HepG2 (cell line): ENCODE data around the gene MORF4L1. TPM values are rescaled to one million over a fixed set of nuclear protein-coding genes. Genes with fewer than 3 reads are reported as not detected.
"Not testable (repeated sequence)": the region's sequence is repeated elsewhere in the genome, so short reads cannot be mapped to it uniquely, and the experiment has no call there.

Experiments
- ATAC-seq: fragments of 200-7000 bp; cut with Tn5 transposase; 3 replicates; pipeline ENCODE4 v1.9.1; 2020; ENCODE audit warnings: mild to moderate bottlenecking, moderate library complexity
- BruUV-seq: library from RNA; stranded (reverse); fragments of 400-500 nt; replicated peaks from 2 replicates; lab custom pipeline; 2021; lab: Mats Ljungman, UMichigan
- CTCF ChIA-PET: fragments of 300-600 bp; formaldehyde crosslinking; extraction: SDS; loops from one replicate; lab custom pipeline; 2021; ENCODE audit warnings: low total read pairs, inconsistent platforms, low intra/inter-chr PET ratio; lab: Yijun Ruan, JAX
- POLR2A ChIA-PET: fragments of 350-600 bp; sonication (Branson Sonifier 250); formaldehyde crosslinking; loops from one replicate; lab custom pipeline; 2020; ENCODE audit warnings: antibody characterized with exemption, inconsistent platforms; lab: Yijun Ruan, JAX
- DNase-seq: peaks from one replicate; pipeline ENCODE4 v3.0.0-alpha.2; 2015; ENCODE audit warnings: low spot score
- FAIRE-seq: peaks from 3 replicates; lab custom pipeline; 2011; peaks lifted over from hg19 to GRCh38; lab: Jason Lieb, UNC
- H2AFZ ChIP-seq: one replicate; pipeline ENCODE4 v1.6.1; 2011; ENCODE audit warnings: low read length, inconsistent platforms
- H3K27ac ChIP-seq: fragments of 300-600 bp; 3 replicates; pipeline ENCODE4 v1.8.0; 2011; ENCODE audit warnings: mixed run types, mild to moderate bottlenecking, mixed read lengths, low read length, inconsistent platforms; ENCODE audit not compliant: insufficient read depth; ENCODE audit errors: extremely low read length
- H3K27me3 ChIP-seq, 2 experiments: fragments of 200-600 bp in 1 of 2; 2 replicates in 1 of 2; 3 replicates in 1 of 2; pipeline versions ENCODE4 v1.6.0 to v1.8.0; 2011; ENCODE audit warnings: low read length in 2 of 2, mild to moderate bottlenecking in 2 of 2, moderate library complexity in 2 of 2, inconsistent platforms in 1 of 2; ENCODE audit not compliant: insufficient read depth in 2 of 2, control insufficient read depth in 1 of 2
- H3K36me3 ChIP-seq, 2 experiments: fragments of 200-600 bp in 1 of 2; replicated peaks in 1 of 2; 2 replicates in 1 of 2; 3 replicates in 1 of 2; pipeline versions ENCODE4 v1.5.1 to v1.8.0; 2011; ENCODE audit warnings: low read length in 2 of 2, inconsistent platforms in 1 of 2; ENCODE audit not compliant: insufficient read depth in 2 of 2, control insufficient read depth in 1 of 2
- H3K4me1 ChIP-seq: 2 replicates; pipeline ENCODE4 v1.5.1; 2012; ENCODE audit warnings: low read length, inconsistent platforms; ENCODE audit not compliant: insufficient read depth
- H3K4me2 ChIP-seq: 2 replicates; pipeline ENCODE4 v1.6.0; 2011; ENCODE audit warnings: low read depth, low read length, inconsistent platforms
- H3K4me3 ChIP-seq, 3 experiments: fragments of 200-600 bp in 1 of 3; sonication (generic), shearing (Covaris generic) in 1 of 3; replicated peaks in 1 of 3; 2 replicates each; pipeline ENCODE4 v1.5.1; 2011 to 2016; ENCODE audit warnings: low read length in 3 of 3, inconsistent platforms in 2 of 3, low read depth in 2 of 3, mild to moderate bottlenecking in 2 of 3, control low read depth in 1 of 3, mixed read lengths in 1 of 3; ENCODE audit not compliant: insufficient read depth in 1 of 3
- H3K79me2 ChIP-seq: one replicate; pipeline ENCODE4 v1.6.1; 2011; ENCODE audit warnings: low read length, inconsistent platforms; ENCODE audit not compliant: insufficient read depth
- H3K9ac ChIP-seq: 2 replicates; pipeline ENCODE4 v1.6.0; 2011; ENCODE audit warnings: mild to moderate bottlenecking, low read depth, low read length, inconsistent platforms; ENCODE audit not compliant: insufficient read depth
- H3K9me3 ChIP-seq: 2 replicates; pipeline ENCODE4 v1.5.1; 2012; ENCODE audit warnings: mild to moderate bottlenecking, low read length
- H4K20me1 ChIP-seq: 2 replicates; pipeline ENCODE4 v1.6.0; 2011; ENCODE audit warnings: inconsistent platforms, mild to moderate bottlenecking, low read length, moderate library complexity; ENCODE audit not compliant: insufficient read depth
- ATF2 ChIP-seq: sonication (generic); formaldehyde crosslinking; IDR thresholded peaks from 2 replicates; pipeline ENCODE4 v1.4.0; 2020; ENCODE audit warnings: missing genetic modification reagents
- BCL3 ChIP-seq: sonication (generic); formaldehyde crosslinking; IDR thresholded peaks from 2 replicates; pipeline ENCODE4 v1.5.1; 2020; ENCODE audit warnings: mild to moderate bottlenecking, missing genetic modification reagents, moderate library complexity
- CHD2 ChIP-seq: IDR thresholded peaks from 2 replicates; pipeline ENCODE4 v1.6.1; 2011; ENCODE audit warnings: low read depth, low read length, improper control_type of control experiment
- MAFK ChIP-seq, 2 experiments: IDR thresholded peaks in 1 of 2; conservative IDR thresholded peaks in 1 of 2; 2 replicates each; pipeline ENCODE4 v1.6.1; 2011; ENCODE audit warnings: improper control_type of control experiment in 2 of 2, low read length in 2 of 2
- RBM22 ChIP-seq: fragments of 200-400 bp; formaldehyde crosslinking; optimal IDR thresholded peaks from 2 replicates; pipeline ENCODE3; 2017; ENCODE audit warnings: mild to moderate bottlenecking, low read length, moderate library complexity
- TIGD3 ChIP-seq: sonication (generic); formaldehyde crosslinking; IDR thresholded peaks from 2 replicates; pipeline ENCODE4 v1.5.1; 2020; ENCODE audit warnings: mild to moderate bottlenecking, missing genetic modification reagents, borderline replicate concordance
- ZNF121 ChIP-seq: sonication (generic); formaldehyde crosslinking; IDR thresholded peaks from 2 replicates; pipeline ENCODE4 v1.5.0; 2020; ENCODE audit warnings: mild to moderate bottlenecking, missing genetic modification reagents
- ZNF382 ChIP-seq: sonication (generic); formaldehyde crosslinking; IDR thresholded peaks from 2 replicates; pipeline ENCODE4 v1.5.0; 2020; ENCODE audit warnings: missing genetic modification reagents, mild to moderate bottlenecking, borderline replicate concordance
- WGBS: methylation state at CpG from one replicate; pipeline ENCODE4 v1.1.6; 2017; ENCODE audit warnings: low lambda C conversion rate; 5-methylcytosine and 5-hydroxymethylcytosine counted together
- in situ Hi-C: cut with HindIII; loops from 2 replicates; pipeline ENCODE4 v1.10.0; 2017; ENCODE audit warnings: low pct_unique_long_range_greater_than_20kb; ENCODE audit not compliant: extremely low pct_ligation_motif_present
- intact Hi-C: fragments of 100-400 bp; cut with micrococcal nuclease; formaldehyde crosslinking; loops from one replicate; pipeline ENCODE4 v1.10.0; 2022; ENCODE audit not compliant: unreplicated experiment
- polyA plus RNA-seq, 8 experiments: library from polyadenylated mRNA; depleted of rRNA in 3 of 8; stranded (reverse) in 7 of 8; unstranded in 1 of 8; fragments of >200 nt; fragmentation: Illumina TruSeq in 4 of 8; extraction: Trizol in 4 of 8; gene quantifications; 2 replicates each; pipeline versions ENCODE4 v1.2.1 to v1.2.3, GENCODE V29; 2011 to 2016; ENCODE audit warnings: low read depth in 4 of 8, missing spikeins in 1 of 8, mixed read lengths in 1 of 8; ENCODE audit not compliant: insufficient read depth in 1 of 8
- total RNA-seq, 5 experiments: library from RNA; depleted of rRNA; stranded (reverse); fragments of >200 nt; fragmentation: Illumina TruSeq; extraction: Trizol; gene quantifications; 2 replicates each; pipeline ENCODE4 v1.2.3, GENCODE V29; 2016; ENCODE audit warnings: low read depth in 1 of 5

The MORF4L1 gene
- total and polyA plus RNA-seq, 2 of the 13 experiments (the other 11 are each of a cell fraction or from before 2014, with no cell fraction given), result 218 to 219 TPM

GRCh38 chr15:78902281-78903032, 29.8 kb downstream of the MORF4L1 start:
- in situ Hi-C loops, H3K4me2 ChIP-seq, H3K79me2 ChIP-seq, ATAC-seq, FAIRE-seq, H3K27me3 ChIP-seq, H3K27ac ChIP-seq, BruUV-seq, POLR2A ChIA-PET, H3K9me3 ChIP-seq, CTCF ChIA-PET, H3K4me3 ChIP-seq, H2AFZ ChIP-seq, DNase-seq, H3K9ac ChIP-seq: not testable (repeated sequence)
- 96% methylated on average over 13 of the region's 13 CpGs for WGBS
- peaks cover 18% of the 10 kb centered on the region for H4K20me1 ChIP-seq
- peaks cover 16% of the 10 kb centered on the region; the same call in 1 of the 2 replicates for H3K4me1 ChIP-seq
- peaks cover 6 to 86% of the 10 kb centered on the region in 2 experiments for H3K36me3 ChIP-seq
- peak; percentile 36 for TF ChIP-seq RBM22
- intact Hi-C loops, result loop anchor here (10.0 kb wide), 1 partner anchor 412 kb away; the partner anchor contains the start of gene TMED3

- H3K27me3 ChIP-seq, result no peaks in the 10 kb centered on the region
- peaks cover 5% of the 10 kb centered on the region; the same call in 1 of the 2 replicates for H4K20me1 ChIP-seq
- no peak overlapping the region for H3K27ac ChIP-seq
- no peak for ATAC-seq
- H3K9ac ChIP-seq, result no peak overlapping the region
- in situ Hi-C loops (loop anchor here (5.0 kb wide), 1 partner anchor 278 kb away; no protein-coding TSS in a partner anchor), intact Hi-C loops (loop anchor here (10.0 kb wide), 1 partner anchor 410 kb away; the partner anchor contains the start of gene TMED3)
- no peaks in the 10 kb centered on the region for H3K79me2 ChIP-seq
- CTCF ChIA-PET, result no interaction called here
- H3K4me1 ChIP-seq, result peaks cover 31% of the 10 kb centered on the region
- no peak overlapping the region for H3K4me3 ChIP-seq
- H3K36me3 ChIP-seq, result peaks cover 6 to 77% of the 10 kb centered on the region in 2 experiments
- H2AFZ ChIP-seq, result no peak overlapping the region
- 92% methylated on average over 6 of the region's 6 CpGs for WGBS
- no peak for FAIRE-seq
- POLR2A ChIA-PET, result no interaction called here
- H3K9me3 ChIP-seq, result no peaks in the 10 kb centered on the region
- DNase-seq, result no peak
- no peak overlapping the region for H3K4me2 ChIP-seq
- no TSS peak for BruUV-seq
- TF ChIP-seq BCL3 (CRISPR knock-in tag), result no peak
- no peak for TF ChIP-seq TIGD3
- TF ChIP-seq ZNF382 (CRISPR knock-in tag), result no peak
- no peak for TF ChIP-seq ATF2
- peak; percentile 75 for TF ChIP-seq ZNF121 (CRISPR knock-in tag)
- TF ChIP-seq MAFK (conservative IDR thresholded peaks at IDR 0.05 in 1 of 2, IDR thresholded peaks at IDR 0.05 in 1 of 2; ENCODE audit: low read length in 2 of 2), result peak; percentile 19 to 47; a peak in 2 of 4 replicates
- no peak for TF ChIP-seq CHD2
Observed at GRCh38 chr15:78904599-78905358, 32.1 kb downstream of the MORF4L1 start.
